ENCODE data around the gene FGF14.
A peak's percentile ranks its signal among the peaks of the same experiment; 100 is the strongest.

FGF14 gene

GRCh38 chr13:102361113-102361512 lies 40.7 kb downstream of the FGF14 start:
- DNase-seq, result no peak

- no peak for DNase-seq
Measured at GRCh38 chr13:102359264-102359663, 42.6 kb downstream of the FGF14 start.

- no peak for DNase-seq
Measured at GRCh38 chr13:102355251-102355650, 46.6 kb downstream of the FGF14 start.

- DNase-seq, result no peak
Measured at GRCh38 chr13:102354011-102354410, 47.8 kb downstream of the FGF14 start.

- no peak for DNase-seq
Measured at GRCh38 chr13:102351521-102351920, 50.3 kb downstream of the FGF14 start.

- DNase-seq, result no peak
Measured at GRCh38 chr13:102347490-102347889, 54.4 kb downstream of the FGF14 start.

- no peak for DNase-seq
Measured at GRCh38 chr13:102346769-102347168, 55.1 kb downstream of the FGF14 start.

- DNase-seq, result no peak
Measured at GRCh38 chr13:102344410-102344809, 57.4 kb downstream of the FGF14 start.

GRCh38 chr13:102333320-102334198 lies 68.3 kb downstream of the FGF14 start:
- peak; percentile 97 for DNase-seq

- DNase-seq, result no peak
Measured at GRCh38 chr13:102328909-102329308, 72.9 kb downstream of the FGF14 start.

- DNase-seq, result no peak
Measured at GRCh38 chr13:102327119-102327617, 74.7 kb downstream of the FGF14 start.

- DNase-seq, result no peak
Measured at GRCh38 chr13:102326381-102327118, 75.3 kb downstream of the FGF14 start.

GRCh38 chr13:102325321-102325720 lies 76.5 kb downstream of the FGF14 start:
- DNase-seq, result no peak

GRCh38 chr13:102323505-102323904 lies 78.3 kb downstream of the FGF14 start:
- no peak for DNase-seq

- DNase-seq, result no peak
Measured at GRCh38 chr13:102323012-102323411, 78.8 kb downstream of the FGF14 start.

- DNase-seq, result no peak
Measured at GRCh38 chr13:102322211-102322610, 79.6 kb downstream of the FGF14 start.

GRCh38 chr13:102318233-102318632 lies 83.6 kb downstream of the FGF14 start:
- DNase-seq, result no peak

GRCh38 chr13:102317593-102317992 lies 84.3 kb downstream of the FGF14 start:
- DNase-seq, result no peak

GRCh38 chr13:102316732-102317131 lies 85.1 kb downstream of the FGF14 start:
- DNase-seq, result no peak

- no peak for DNase-seq
Measured at GRCh38 chr13:102312841-102313240, 89.0 kb downstream of the FGF14 start.

GRCh38 chr13:102311901-102312300 lies 89.9 kb downstream of the FGF14 start:
- no peak for DNase-seq

GRCh38 chr13:102311419-102311796 lies 90.4 kb downstream of the FGF14 start:
- DNase-seq, result no peak

- no peak for DNase-seq
Measured at GRCh38 chr13:102310691-102311418, 91.0 kb downstream of the FGF14 start.
